ENCODE results near the gene MCCC1.

MCCC1 gene

GRCh38 chr3:182971637-182972036, 127.7 kb downstream of the MCCC1 start:
- FAIRE-seq: no peak
- no peak for TF ChIP-seq CTCF (IDR thresholded peaks at IDR 0.05; ENCODE audit: insufficient read depth, missing control alignments)
- no peak for DNase-seq (ENCODE audit: insufficient read length, low spot score)

GRCh38 chr3:182970811-182971418, 128.4 kb downstream of the MCCC1 start:
- DNase-seq (ENCODE audit: insufficient read length, low spot score): no peak
- no peak for FAIRE-seq

GRCh38 chr3:182969853-182970252, 129.4 kb downstream of the MCCC1 start:
- no peak for DNase-seq (ENCODE audit: insufficient read length, low spot score)
- FAIRE-seq: no peak

More at GRCh38 chr3:182970811-182971418, 128.4 kb downstream of the MCCC1 start:
- no peak for TF ChIP-seq CTCF (IDR thresholded peaks at IDR 0.05; ENCODE audit: insufficient read depth, missing control alignments)

GRCh38 chr3:182969277-182969676, 130.0 kb downstream of the MCCC1 start:
- FAIRE-seq (no peak), DNase-seq (ENCODE audit: insufficient read length, low spot score) (no peak)
- TF ChIP-seq CTCF (IDR thresholded peaks at IDR 0.05; ENCODE audit: insufficient read depth, missing control alignments): no peak

More at GRCh38 chr3:182969853-182970252, 129.4 kb downstream of the MCCC1 start:
- no peak for TF ChIP-seq CTCF (IDR thresholded peaks at IDR 0.05; ENCODE audit: insufficient read depth, missing control alignments)

GRCh38 chr3:182967218-182968204, 131.8 kb downstream of the MCCC1 start:
- DNase-seq (ENCODE audit: insufficient read length, low spot score) (no peak), FAIRE-seq (no peak)
- TF ChIP-seq CTCF (IDR thresholded peaks at IDR 0.05; ENCODE audit: insufficient read depth, missing control alignments): no peak

- DNase-seq (ENCODE audit: insufficient read length, low spot score): no peak
- TF ChIP-seq CTCF (IDR thresholded peaks at IDR 0.05; ENCODE audit: insufficient read depth, missing control alignments): no peak
- FAIRE-seq: no peak
Observed at GRCh38 chr3:182965861-182966366, 133.4 kb downstream of the MCCC1 start.

Measured in D721Med (cell line).